ENCODE measurements around the gene EZR.

EZR gene

DNA sequence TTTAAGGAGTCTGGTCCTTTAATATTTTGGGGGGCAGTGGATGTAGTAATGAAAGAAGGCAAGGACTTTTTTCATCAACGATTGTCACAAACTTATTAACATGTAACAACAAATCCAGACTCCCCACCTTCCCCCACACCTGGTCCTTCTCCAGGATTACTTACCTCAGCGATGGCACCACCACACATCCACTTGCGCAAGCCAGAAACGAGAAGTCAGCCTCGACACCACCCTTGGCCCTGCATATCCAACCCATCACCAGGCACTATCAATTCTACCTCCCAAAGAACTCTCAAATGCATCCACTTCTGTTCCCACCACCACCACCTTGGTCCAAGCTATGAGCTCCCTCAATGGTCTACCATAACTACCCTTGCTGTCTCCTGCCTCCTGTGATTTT, 6.6 kb downstream of the EZR start:
- TF ChIP-seq, protein P1, sequence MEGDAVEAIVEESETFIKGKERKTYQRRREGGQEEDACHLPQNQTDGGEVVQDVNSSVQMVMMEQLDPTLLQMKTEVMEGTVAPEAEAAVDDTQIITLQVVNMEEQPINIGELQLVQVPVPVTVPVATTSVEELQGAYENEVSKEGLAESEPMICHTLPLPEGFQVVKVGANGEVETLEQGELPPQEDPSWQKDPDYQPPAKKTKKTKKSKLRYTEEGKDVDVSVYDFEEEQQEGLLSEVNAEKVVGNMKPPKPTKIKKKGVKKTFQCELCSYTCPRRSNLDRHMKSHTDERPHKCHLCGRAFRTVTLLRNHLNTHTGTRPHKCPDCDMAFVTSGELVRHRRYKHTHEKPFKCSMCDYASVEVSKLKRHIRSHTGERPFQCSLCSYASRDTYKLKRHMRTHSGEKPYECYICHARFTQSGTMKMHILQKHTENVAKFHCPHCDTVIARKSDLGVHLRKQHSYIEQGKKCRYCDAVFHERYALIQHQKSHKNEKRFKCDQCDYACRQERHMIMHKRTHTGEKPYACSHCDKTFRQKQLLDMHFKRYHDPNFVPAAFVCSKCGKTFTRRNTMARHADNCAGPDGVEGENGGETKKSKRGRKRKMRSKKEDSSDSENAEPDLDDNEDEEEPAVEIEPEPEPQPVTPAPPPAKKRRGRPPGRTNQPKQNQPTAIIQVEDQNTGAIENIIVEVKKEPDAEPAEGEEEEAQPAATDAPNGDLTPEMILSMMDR (IDR thresholded peaks at IDR 0.05; ENCODE audit: insufficient read depth, missing control alignments) = no peak
- FAIRE-seq = no peak
- DNase-seq (ENCODE audit: insufficient read length, low spot score) = no peak

DNA sequence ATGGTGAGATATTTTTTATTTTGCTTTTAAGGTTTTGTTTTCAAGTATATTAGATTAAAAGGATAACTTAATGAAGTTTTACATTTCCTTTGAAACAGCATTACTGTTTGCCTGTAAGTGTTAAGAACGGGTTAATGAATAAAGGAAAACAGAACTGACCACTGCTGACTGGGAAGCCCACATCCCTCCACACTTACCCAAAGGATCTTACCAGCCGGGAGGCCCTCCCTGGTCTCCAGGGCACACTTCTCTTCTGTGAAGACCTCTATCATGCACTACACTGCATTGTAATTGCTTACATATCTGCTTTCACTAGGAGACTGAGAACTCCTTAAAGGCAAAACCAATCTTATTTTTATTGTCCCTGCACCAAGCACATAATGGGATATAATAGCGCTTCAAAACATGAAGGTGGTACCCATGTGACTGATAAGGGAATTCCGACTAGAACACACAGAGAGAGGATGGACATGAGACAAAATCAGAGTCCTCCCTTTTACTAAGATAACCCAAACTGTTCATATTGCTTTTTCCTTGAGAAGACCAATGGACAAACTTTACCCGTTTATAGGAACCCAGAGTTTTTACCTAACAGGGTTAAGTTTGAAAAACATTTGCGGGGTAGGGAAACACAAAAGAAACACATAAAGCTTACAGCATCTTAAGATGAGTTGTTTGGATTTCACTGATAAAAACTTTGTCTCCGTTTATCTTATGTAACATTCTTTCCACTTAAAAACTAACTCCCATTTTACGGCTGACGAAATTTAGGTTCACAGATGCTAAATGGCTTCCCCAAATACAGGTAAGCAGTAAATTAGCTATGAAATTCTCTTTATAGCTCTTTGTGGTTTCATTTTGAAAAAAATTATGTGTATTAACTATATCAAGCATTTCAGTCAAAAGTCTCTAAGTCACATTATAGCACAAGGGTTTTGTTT, 8.7 kb downstream of the EZR start:
- no peak for FAIRE-seq
- TF ChIP-seq, protein P1 (IDR thresholded peaks at IDR 0.05; ENCODE audit: insufficient read depth, missing control alignments) = no peak

DNA sequence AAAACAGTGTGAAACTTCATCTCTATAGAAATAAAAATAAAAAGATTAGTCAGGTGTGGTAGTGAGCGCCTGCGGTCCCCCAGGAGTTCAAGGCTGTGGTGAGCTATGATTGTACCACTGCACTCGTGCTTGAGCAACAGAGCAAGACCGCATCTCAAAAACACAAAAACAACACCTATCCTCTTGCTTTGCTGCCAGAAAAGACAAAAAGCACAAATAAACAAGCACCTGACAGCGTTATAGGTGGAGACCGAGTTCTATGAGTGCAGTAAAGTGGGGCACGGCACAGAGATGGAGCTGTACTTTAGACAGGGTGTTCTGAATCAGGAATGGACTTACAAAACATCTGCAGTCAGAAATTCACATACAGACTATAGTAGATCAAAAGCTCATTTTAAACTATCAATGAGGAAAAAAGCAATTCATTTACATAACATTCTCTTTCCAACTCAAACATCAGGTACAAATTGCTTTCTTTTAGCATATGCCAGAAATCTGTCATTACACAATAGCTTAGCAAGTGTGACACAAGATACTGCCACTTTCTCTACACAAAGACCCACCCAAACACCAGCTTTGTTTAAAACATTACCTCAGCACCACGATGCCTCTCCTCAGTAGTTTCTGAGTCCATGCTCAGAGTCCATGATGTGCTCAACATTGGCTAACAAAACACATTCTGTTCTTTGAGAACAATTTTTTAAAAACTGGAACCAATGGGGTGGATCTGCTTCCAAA, 10.1 kb downstream of the EZR start:
- FAIRE-seq (no peak), DNase-seq (ENCODE audit: insufficient read length, low spot score) (no peak)
- TF ChIP-seq, protein P1 (IDR thresholded peaks at IDR 0.05; ENCODE audit: insufficient read depth, missing control alignments) = no peak

More for the DNA sequence above, 8.7 kb downstream of the EZR start:
- no peak for DNase-seq (ENCODE audit: insufficient read length, low spot score)

DNA sequence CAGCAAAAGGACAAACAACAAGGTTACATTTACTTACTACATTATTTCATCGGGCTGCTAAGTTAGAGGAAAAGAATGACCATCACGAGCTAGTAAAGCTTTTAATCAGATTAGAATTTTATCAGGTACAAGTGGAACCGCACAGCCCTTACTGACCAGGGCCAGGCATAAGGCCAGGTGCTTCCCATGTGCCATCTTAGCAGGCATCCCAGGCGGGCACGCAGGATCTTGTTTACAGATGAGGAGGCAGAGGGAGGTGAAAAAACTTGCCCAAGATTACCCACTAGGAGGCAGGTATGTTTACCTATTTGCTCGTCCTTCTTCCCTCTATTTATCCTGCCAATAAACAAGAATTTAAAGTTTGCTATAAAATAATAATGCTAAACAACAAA, 10.7 kb downstream of the EZR start:
- TF ChIP-seq, protein P1 (IDR thresholded peaks at IDR 0.05; ENCODE audit: insufficient read depth, missing control alignments) = no peak
- no peak for DNase-seq (ENCODE audit: insufficient read length, low spot score)
- no peak for FAIRE-seq

DNA sequence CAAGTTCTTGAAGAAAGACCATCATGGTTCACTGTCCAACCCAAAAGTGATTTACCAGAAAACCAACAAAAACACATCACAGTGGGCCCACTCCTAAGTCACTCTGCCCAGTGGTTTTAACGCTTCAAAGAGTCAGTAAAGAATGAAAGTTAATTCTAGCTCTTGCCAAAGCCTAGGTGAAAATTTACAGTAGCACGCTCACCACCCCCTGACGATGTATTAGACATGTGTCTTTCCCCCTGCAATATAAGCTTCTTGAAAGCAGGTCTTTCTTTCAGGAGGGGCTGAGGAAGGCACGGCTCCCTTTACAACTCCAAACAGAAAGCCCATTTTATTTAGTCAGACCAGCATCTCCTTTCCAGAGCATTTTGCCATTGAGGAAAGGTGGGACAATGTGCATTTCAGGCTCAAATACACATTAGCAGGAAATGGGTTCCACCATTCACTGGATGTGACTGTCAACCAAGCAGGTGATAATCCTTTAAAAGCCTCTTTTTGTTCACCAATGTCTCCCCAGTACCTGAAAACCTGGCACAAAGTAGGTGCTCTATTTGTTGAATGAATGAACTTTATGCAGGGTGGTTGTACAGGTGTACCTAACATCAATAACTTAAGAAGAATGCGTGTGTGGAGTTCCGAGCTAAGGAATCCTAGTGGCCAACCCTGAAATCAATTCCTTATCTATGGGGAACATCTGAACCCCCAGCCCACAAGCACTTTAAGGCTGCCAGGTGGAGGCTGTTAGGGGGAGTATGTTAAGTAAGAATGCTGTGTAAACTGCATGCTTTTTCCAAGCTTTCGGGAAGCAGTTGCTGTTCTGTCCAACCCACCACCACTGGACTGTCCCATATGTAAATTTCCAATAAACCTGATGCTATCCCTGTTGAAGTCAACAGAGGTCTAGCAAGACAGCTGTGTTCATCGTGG, 11.4 kb downstream of the EZR start:
- FAIRE-seq (no peak), DNase-seq (ENCODE audit: insufficient read length, low spot score) (no peak)
- TF ChIP-seq, protein P1 (IDR thresholded peaks at IDR 0.05; ENCODE audit: insufficient read depth, missing control alignments) = no peak

DNA sequence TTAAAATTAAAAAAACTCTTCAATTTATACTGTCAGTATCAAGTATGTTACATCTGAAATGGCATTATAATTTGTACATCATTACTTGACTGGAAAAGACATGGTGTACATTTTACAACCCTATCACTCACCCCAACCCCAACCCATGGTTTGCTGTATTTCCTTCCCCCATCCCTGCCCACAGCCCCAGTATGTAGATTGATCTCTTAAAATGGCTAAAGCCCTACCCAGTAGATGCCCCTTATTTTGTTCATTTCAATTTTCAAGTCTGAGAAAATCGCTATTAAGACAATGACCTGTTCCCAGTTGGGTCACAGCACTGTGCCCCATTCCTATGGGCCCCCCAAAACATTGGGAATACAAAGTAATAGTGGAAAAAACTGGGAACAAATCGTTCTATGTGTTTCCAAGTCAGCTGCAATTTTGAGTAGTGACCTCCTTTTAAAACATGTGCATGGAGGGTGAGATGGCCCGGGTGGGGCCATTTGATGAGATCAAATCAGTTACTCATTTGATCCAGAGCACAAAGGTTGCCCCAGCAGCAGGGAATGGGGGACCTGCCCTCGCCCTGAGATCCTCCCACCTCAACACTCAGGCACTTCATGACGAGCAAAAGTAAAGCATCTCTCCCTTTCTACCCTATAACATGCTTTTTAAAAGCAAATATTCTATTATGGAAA, 13.3 kb downstream of the EZR start:
- TF ChIP-seq, protein P1 (IDR thresholded peaks at IDR 0.05; ENCODE audit: insufficient read depth, missing control alignments) = no peak
- FAIRE-seq (no peak), DNase-seq (ENCODE audit: insufficient read length, low spot score) (no peak)

Measured in D721Med (cell line).